ENCODE data around the gene CFTR. TPM values are rescaled to one million over a fixed set of nuclear protein-coding genes. Genes with fewer than 3 reads are reported as not detected.

Gene CFTR
- total and polyA plus RNA-seq, 2 of the 4 experiments (the other 2 are of a cell fraction), result 0.18 to 0.21 TPM

DNA sequence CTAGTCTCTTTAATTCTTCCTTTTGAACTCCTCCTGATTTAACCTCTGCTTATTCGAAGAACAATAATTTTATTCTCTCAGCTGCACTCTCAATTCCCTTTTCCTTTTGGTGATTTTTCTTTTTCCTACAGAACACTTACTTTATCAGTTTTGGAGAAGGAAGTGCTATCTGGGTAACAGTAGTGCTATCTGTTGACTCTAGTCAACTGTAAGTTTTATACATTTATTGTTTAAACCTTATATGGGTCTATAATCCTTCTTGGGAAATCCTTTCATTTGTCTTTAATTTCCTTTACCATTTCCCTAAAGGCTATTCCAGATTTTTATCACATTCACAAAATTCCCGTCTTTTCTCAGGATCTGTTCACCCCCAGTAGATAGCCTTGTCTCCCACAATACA lies 64.2 kb downstream of the CFTR start:
- Histone ChIP-seq H2AFZ (replicated peaks; ENCODE audit: low read length, poor library complexity) (no peak overlapping the region), H2BK120ac (ENCODE audit: low read depth, low read length) (no peak overlapping the region), H4K8ac (ENCODE audit: low read depth in 2 of 2, low read length in 2 of 2) (no peak overlapping the region), H3K36me3 (ENCODE audit: control insufficient read depth, insufficient read depth, low read length) (no peaks in the 10 kb centered on the region), H4K5ac (ENCODE audit: low read depth, low read length) (no peak overlapping the region), H3K4me3 (ENCODE audit: insufficient read depth, low read depth, low read length) (no peak overlapping the region), H3K18ac (ENCODE audit: low read depth, low read length) (no peak overlapping the region), H3K4me1 (ENCODE audit: control insufficient read depth, insufficient read depth, low read length) (no peaks in the 10 kb centered on the region), H3K27ac (ENCODE audit: insufficient read depth, low read length) (no peak overlapping the region), H2BK20ac (ENCODE audit: low read depth, low read length) (no peak overlapping the region), H3K9me1 (ENCODE audit: insufficient read depth, low read length) (no peaks in the 10 kb centered on the region), H3K56ac (ENCODE audit: extremely low read depth, insufficient read depth, low read length) (no peak overlapping the region), H2AK9ac (replicated peaks; ENCODE audit: low read depth, low read length, poor library complexity) (no peak overlapping the region), H4K20me1 (ENCODE audit: insufficient read depth, low read length) (no peaks in the 10 kb centered on the region), H3K4me2 (ENCODE audit: low read depth, low read length) (no peak overlapping the region), H3K23ac (ENCODE audit: low read depth, low read length) (no peak overlapping the region), H2AK5ac (ENCODE audit: low read depth, low read length) (no peak overlapping the region), H3K4ac (ENCODE audit: low read depth, low read length) (no peak overlapping the region), H3K27me3 (ENCODE audit: control insufficient read depth, insufficient read depth, low read length) (no peaks in the 10 kb centered on the region; the same call in 1 of the 2 replicates), H3K9ac (ENCODE audit: low read depth, low read length) (no peak overlapping the region), H3K9me3 (ENCODE audit: control insufficient read depth, insufficient read depth, low read length) (no peaks in the 10 kb centered on the region), H3K14ac (replicated peaks; ENCODE audit: low read depth, low read length) (no peak overlapping the region), H4K91ac (ENCODE audit: insufficient read depth, low read depth, low read length) (no peak overlapping the region), H3K79me1 (ENCODE audit: low read depth in 1 of 2, low read length in 2 of 2) (no peaks in the 10 kb centered on the region), H2BK5ac (ENCODE audit: low read depth, low read length, poor library complexity, severe bottlenecking) (no peak overlapping the region), H2BK15ac (ENCODE audit: low read depth, low read length) (no peak overlapping the region)
- intact Hi-C loops (cut with micrococcal nuclease) (no loop called here), in situ Hi-C loops (cut with MboI; ENCODE audit: low sequenced_read_pairs) (no loop called here), dilution Hi-C loops (cut with HindIII; ENCODE audit: low sequenced_read_pairs, unreplicated experiment) (no loop called here)
- no peak for TF ChIP-seq FOS (IDR thresholded peaks at IDR 0.05; ENCODE audit: low read depth, low read length)
- no peak for TF ChIP-seq RCOR1 (IDR thresholded peaks at IDR 0.05; ENCODE audit: insufficient replicate concordance, low read length)
- no peak for TF ChIP-seq RAD21 (IDR thresholded peaks at IDR 0.05; ENCODE audit: low read length)
- no peak for TF ChIP-seq NFE2L2 (IDR thresholded peaks at IDR 0.05; ENCODE audit: low read depth, low read length)
- TF ChIP-seq RFX5 (IDR thresholded peaks at IDR 0.05; ENCODE audit: low read depth, low read length), result no peak
- TF ChIP-seq SMC3 (IDR thresholded peaks at IDR 0.05; ENCODE audit: low read depth, low read length), result no peak
- no peak for TF ChIP-seq MXI1 (IDR thresholded peaks at IDR 0.05; ENCODE audit: borderline replicate concordance, low read depth, low read length)
- TF ChIP-seq POLR2A (IDR thresholded peaks at IDR 0.05; ENCODE audit: low read depth, low read length), result no peak
- no peak for TF ChIP-seq MAZ (IDR thresholded peaks at IDR 0.05; ENCODE audit: borderline replicate concordance, low read depth, low read length)
- no peak for TF ChIP-seq CEBPB (IDR thresholded peaks at IDR 0.05; ENCODE audit: low read depth, low read length)
- TF ChIP-seq CHD1 (IDR thresholded peaks at IDR 0.05; ENCODE audit: low read depth, low read length), result no peak
- POLR2A ChIA-PET (ENCODE audit: unreplicated experiment), result no interaction called here
- no CpG with 5 or more reads among the region's 2 CpGs for WGBS, 2 experiments (ENCODE audit: extremely low coverage in 2 of 2, insufficient read length in 1 of 2)
- CTCF ChIA-PET, result interaction anchor here (0.9 kb wide), 1 partner anchor 10 kb away, joined by 3 read pairs; no protein-coding TSS in a partner anchor
- no TSS peak for BruUV-seq (replicated peaks)
- ATAC-seq (ENCODE audit: low read depth), result no peak
- DNase-seq, result no peak
